AG10803 (cell line): ENCODE measurements around the gene ATP6V1F.

Experiments used
- DNase-seq: peaks from one replicate; pipeline ENCODE4 v3.0.0; 2010; ENCODE audit warnings: low read depth
- H3K4me3 ChIP-seq: 2 replicates; pipeline ENCODE4 v1.5.1; 2011; ENCODE audit warnings: mild to moderate bottlenecking, low read length, control low read depth
- CTCF ChIP-seq: conservative IDR thresholded peaks from 2 replicates; pipeline ENCODE4 v1.5.1; 2011; ENCODE audit warnings: mild to moderate bottlenecking, low read length, control low read depth, inconsistent platforms

ATP6V1F gene

DNA sequence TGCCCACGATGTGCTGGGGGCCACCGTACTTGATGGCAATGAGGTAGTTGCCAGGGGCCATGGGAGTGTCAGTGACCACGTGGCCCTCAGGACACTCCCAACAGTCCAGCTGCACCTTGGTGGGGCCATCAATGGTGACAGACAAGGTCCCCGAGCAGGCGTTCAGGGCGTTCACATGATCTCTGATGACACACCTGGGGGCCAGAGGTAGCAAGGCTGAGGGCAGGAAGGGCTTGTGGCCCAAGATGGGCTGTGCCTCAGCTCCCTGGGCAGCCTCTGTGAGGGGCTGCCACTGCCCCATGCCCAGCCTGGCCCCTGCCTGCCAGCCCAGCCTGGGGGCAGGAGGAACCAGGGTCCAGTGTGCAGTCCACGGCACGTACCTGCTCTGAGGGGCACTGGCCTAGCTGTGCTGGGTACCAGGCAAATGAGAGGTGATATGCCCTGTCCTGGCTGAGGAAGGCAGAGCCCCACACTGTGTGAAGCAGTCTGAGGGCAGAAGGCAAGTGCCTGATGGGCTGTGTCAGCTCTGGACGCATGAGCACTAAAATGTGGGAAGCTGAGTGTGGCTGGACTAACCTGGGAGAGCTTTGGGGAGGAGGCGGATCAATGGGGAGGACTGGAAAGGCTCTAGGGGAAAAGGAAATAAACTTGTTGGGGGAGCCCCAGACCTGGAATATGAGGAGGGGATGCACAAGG is 51.4 kb downstream of the ATP6V1F start:
- no peak for TF ChIP-seq CTCF
- no peak overlapping the region for H3K4me3 ChIP-seq
- no peak for DNase-seq

- DNase-seq, result no peak
- TF ChIP-seq CTCF, result no peak
- no peak overlapping the region for H3K4me3 ChIP-seq
Observed at GRCh38 chr7:128914566-128915151, 52.0 kb downstream of the ATP6V1F start.

DNA sequence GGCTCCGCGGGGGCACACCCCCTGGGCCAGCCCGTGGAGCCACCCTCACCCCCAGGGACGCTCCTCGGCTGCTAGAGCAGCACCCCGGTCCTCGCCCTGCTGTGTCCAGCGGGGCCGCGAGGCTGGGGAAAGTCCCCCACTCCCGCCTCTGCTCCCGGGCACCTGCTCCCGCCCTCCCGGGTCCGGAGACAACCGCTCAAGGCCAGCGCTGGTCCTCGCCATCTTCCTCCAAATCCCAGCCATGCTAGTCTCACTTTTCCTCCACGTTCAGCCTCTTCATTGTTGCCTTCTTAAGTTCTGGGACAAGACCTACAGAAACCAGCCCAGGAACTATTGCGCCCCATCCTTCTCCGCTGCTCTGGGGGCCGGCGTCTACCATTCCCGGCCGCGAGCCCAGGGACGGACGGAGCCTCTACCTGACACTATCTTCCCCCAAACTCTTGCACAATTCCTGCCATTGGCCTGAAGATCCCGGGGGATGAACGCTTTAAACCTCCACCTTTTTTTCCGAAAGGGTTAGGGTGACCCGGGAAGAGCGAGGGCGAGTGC is 52.7 kb downstream of the ATP6V1F start:
- no peak overlapping the region for H3K4me3 ChIP-seq
- no peak for TF ChIP-seq CTCF
- no peak for DNase-seq
